Astrocyte (in vitro differentiated cells and primary cell): ENCODE data around the gene ATF2. TPM values are rescaled to one million over a fixed set of nuclear protein-coding genes. Genes with fewer than 3 reads are reported as not detected.
A peak's percentile ranks its signal among the peaks of the same experiment; 100 is the strongest.

ENCODE experiments used
- DNase-seq: peaks from one replicate; pipeline ENCODE4 v3.0.0-alpha.2; 2010; ENCODE audit warnings: low read depth
- FAIRE-seq: peaks from 2 replicates; lab custom pipeline; 2011; peaks lifted over from hg19 to GRCh38; lab: Jason Lieb, UNC
- H2AFZ ChIP-seq: 2 replicates; pipeline ENCODE4 v1.6.0; 2012; ENCODE audit warnings: low read depth, low read length, inconsistent platforms
- H3K27ac ChIP-seq: 2 replicates; pipeline ENCODE4 v1.5.1; 2011; ENCODE audit warnings: low read depth, low read length, inconsistent platforms
- H3K27me3 ChIP-seq: 2 replicates; pipeline ENCODE4 v1.6.0; 2011; ENCODE audit warnings: low read length, inconsistent platforms; ENCODE audit not compliant: insufficient read depth
- H3K36me3 ChIP-seq: 2 replicates; pipeline ENCODE4 v1.5.1; 2011; ENCODE audit warnings: low read length, inconsistent platforms; ENCODE audit not compliant: insufficient read depth
- H3K4me1 ChIP-seq: 2 replicates; pipeline ENCODE4 v1.5.1; 2011; ENCODE audit warnings: low read length, inconsistent platforms; ENCODE audit not compliant: insufficient read depth
- H3K4me2 ChIP-seq: 2 replicates; pipeline ENCODE4 v1.6.0; 2012; ENCODE audit warnings: low read length, inconsistent platforms
- H3K4me3 ChIP-seq: 2 replicates; pipeline ENCODE4 v1.5.1; 2011; ENCODE audit warnings: low read depth, mild to moderate bottlenecking, low read length, inconsistent platforms; ENCODE audit not compliant: insufficient read depth
- H3K79me2 ChIP-seq: 2 replicates; pipeline ENCODE4 v1.6.0; 2012; ENCODE audit warnings: mild to moderate bottlenecking, low read length, inconsistent platforms; ENCODE audit not compliant: insufficient read depth
- H3K9ac ChIP-seq: 2 replicates; pipeline ENCODE4 v1.6.0; 2012; ENCODE audit warnings: mild to moderate bottlenecking, low read length, inconsistent platforms
- H3K9me3 ChIP-seq: 2 replicates; pipeline ENCODE4 v1.5.1; 2012; ENCODE audit warnings: low read depth, mild to moderate bottlenecking, low read length, inconsistent platforms; ENCODE audit not compliant: insufficient read depth
- H4K20me1 ChIP-seq: 2 replicates; pipeline ENCODE4 v1.6.0; 2012; ENCODE audit warnings: low read length, inconsistent platforms; ENCODE audit not compliant: insufficient read depth
- H3K27ac Mint-ChIP-seq: one replicate; pipeline ENCODE4 v1.8.0; 2021; ENCODE audit warnings: mild to moderate bottlenecking, mixed read lengths; ENCODE audit not compliant: unreplicated experiment
- H3K27me3 Mint-ChIP-seq: one replicate; pipeline ENCODE4 v1.8.0; 2021; ENCODE audit warnings: low read depth, mixed read lengths; ENCODE audit not compliant: unreplicated experiment
- H3K36me3 Mint-ChIP-seq: one replicate; pipeline ENCODE4 v1.8.0; 2021; ENCODE audit warnings: low read depth, mixed read lengths; ENCODE audit not compliant: unreplicated experiment
- H3K4me1 Mint-ChIP-seq: one replicate; pipeline ENCODE4 v1.8.0; 2021; ENCODE audit warnings: low read depth, mixed read lengths; ENCODE audit not compliant: unreplicated experiment
- H3K4me3 Mint-ChIP-seq: one replicate; pipeline ENCODE4 v1.8.0; 2021; ENCODE audit warnings: mild to moderate bottlenecking, moderate library complexity, mixed read lengths; ENCODE audit not compliant: unreplicated experiment
- H3K9me3 Mint-ChIP-seq: one replicate; pipeline ENCODE4 v1.8.0; 2021; ENCODE audit warnings: mild to moderate bottlenecking, mixed read lengths; ENCODE audit not compliant: unreplicated experiment
- EZH2 ChIP-seq: IDR thresholded peaks from 2 replicates; pipeline ENCODE4 v1.6.1; 2012; ENCODE audit warnings: mild to moderate bottlenecking, low read length, inconsistent platforms; ENCODE audit not compliant: insufficient read depth
- total RNA-seq: library from RNA; stranded (reverse); gene quantifications from 2 replicates; pipeline ENCODE4 v1.2.1, GENCODE V29; 2021
- TF ChIP-seq, protein P1 (sequence below): IDR thresholded peaks from 2 replicates; pipeline ENCODE4 v1.5.1; 2011; ENCODE audit warnings: low read depth, mild to moderate bottlenecking, inconsistent platforms, low read length, moderate library complexity; ENCODE audit not compliant: insufficient read depth

Gene ATF2
- total RNA-seq, 1 donor from 2014 or later, result 54.7 TPM

DNA sequence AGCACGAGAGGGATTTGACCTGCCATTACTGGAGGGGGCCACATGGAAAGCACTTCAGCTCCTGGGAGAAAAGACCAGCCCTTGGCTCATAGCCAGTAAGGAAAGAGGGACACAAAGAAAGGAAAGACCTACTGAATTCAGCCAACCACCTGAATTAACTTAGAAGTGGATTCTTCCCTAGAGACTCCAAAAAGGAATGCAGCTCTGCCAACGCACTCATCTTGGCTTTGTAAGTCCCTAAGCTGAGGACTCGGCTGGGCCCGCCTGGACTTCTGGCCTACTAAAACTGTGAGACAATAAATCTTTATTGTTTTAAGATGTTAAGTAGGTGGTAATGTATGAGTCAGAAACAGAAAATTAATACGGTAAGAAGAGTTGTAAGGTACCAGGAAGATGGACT lies 11.5 kb downstream of the ATF2 start:
- peaks cover 98% of the 10 kb centered on the region for H3K79me2 ChIP-seq
- Mint-ChIP-seq H3K36me3 (peaks cover 8% of the 10 kb centered on the region), H3K4me1 (peaks cover 25% of the 10 kb centered on the region), H3K9me3 (no peaks in the 10 kb centered on the region), H3K4me3 (no peak overlapping the region), H3K27me3 (no peaks in the 10 kb centered on the region), H3K27ac (peak overlapping the region; percentile 53)
- H3K4me1 ChIP-seq, result peaks cover 19% of the 10 kb centered on the region
- no peak overlapping the region for H2AFZ ChIP-seq
- H3K4me3 ChIP-seq, result no peak overlapping the region
- FAIRE-seq (no peak), DNase-seq (peak; percentile 26)
- peaks cover 82% of the 10 kb centered on the region for H4K20me1 ChIP-seq
- no peaks in the 10 kb centered on the region for H3K9me3 ChIP-seq
- H3K9ac ChIP-seq, result no peak overlapping the region
- H3K36me3 ChIP-seq, result no peaks in the 10 kb centered on the region
- no peak overlapping the region for H3K27ac ChIP-seq
- no peak overlapping the region for H3K4me2 ChIP-seq
- no peaks in the 10 kb centered on the region for H3K27me3 ChIP-seq
- TF ChIP-seq, protein P1, sequence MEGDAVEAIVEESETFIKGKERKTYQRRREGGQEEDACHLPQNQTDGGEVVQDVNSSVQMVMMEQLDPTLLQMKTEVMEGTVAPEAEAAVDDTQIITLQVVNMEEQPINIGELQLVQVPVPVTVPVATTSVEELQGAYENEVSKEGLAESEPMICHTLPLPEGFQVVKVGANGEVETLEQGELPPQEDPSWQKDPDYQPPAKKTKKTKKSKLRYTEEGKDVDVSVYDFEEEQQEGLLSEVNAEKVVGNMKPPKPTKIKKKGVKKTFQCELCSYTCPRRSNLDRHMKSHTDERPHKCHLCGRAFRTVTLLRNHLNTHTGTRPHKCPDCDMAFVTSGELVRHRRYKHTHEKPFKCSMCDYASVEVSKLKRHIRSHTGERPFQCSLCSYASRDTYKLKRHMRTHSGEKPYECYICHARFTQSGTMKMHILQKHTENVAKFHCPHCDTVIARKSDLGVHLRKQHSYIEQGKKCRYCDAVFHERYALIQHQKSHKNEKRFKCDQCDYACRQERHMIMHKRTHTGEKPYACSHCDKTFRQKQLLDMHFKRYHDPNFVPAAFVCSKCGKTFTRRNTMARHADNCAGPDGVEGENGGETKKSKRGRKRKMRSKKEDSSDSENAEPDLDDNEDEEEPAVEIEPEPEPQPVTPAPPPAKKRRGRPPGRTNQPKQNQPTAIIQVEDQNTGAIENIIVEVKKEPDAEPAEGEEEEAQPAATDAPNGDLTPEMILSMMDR, result no peak
- no peak for TF ChIP-seq EZH2

DNA sequence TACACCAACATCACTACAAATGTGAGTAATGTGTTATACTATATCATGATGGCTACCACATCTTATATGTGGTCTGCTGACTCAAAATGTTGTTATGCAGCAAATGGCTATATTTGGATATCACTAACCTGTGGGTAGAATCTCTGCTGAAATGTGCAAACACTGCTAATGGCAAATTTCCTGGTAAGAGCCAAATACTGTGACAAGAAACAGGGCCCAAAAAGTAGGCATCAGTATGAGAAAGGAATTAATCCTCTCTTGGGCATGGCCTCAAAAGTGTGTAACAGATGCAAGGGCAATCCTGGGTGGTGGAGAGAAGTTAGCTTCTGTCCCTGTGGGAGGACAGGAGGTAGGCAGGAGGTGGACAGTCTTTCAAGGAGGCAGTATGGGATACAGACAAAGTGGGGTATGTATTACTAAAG lies 13.3 kb downstream of the ATF2 start:
- Histone ChIP-seq H3K27ac (peak overlapping the region; percentile 67), H3K4me2 (peak overlapping the region; percentile 74), H2AFZ (no peak overlapping the region), H3K9ac (peak overlapping the region; percentile 38), H3K79me2 (peaks cover 98% of the 10 kb centered on the region), H4K20me1 (peaks cover 74% of the 10 kb centered on the region), H3K27me3 (no peaks in the 10 kb centered on the region), H3K9me3 (no peaks in the 10 kb centered on the region), H3K4me1 (peaks cover 19% of the 10 kb centered on the region), H3K36me3 (peaks cover 2% of the 10 kb centered on the region), H3K4me3 (peak overlapping the region; percentile 7)
- no peaks in the 10 kb centered on the region for H3K27me3 Mint-ChIP-seq
- no peaks in the 10 kb centered on the region for H3K9me3 Mint-ChIP-seq
- no peak for TF ChIP-seq EZH2
- TF ChIP-seq, protein P1, result no peak
- H3K4me3 Mint-ChIP-seq, result peak overlapping the region; percentile 42
- H3K27ac Mint-ChIP-seq, result peak overlapping the region; percentile 73
- peak; percentile 87 for DNase-seq
- H3K4me1 Mint-ChIP-seq, result peaks cover 29% of the 10 kb centered on the region
- H3K36me3 Mint-ChIP-seq, result peaks cover 8% of the 10 kb centered on the region
- FAIRE-seq, result peak; percentile 71

DNA sequence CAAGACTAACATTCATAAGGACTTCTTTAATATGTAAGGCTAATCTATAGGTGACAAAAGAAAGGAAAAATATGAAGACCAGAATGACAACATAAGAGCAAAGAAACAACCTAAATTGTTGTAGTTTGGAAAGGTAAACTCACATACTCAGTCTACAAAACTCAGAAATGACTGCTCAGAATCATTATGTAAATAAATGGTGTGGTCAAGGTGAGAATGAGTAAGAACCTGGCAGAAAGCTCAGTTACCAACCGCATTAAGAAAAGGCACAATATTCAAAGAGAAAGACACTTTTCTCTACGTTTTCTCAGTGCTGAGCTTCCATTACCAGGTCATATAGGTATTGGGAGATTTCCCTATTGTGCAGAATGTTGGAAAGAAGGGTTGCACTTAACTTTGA lies 15.8 kb downstream of the ATF2 start:
- H3K4me1 Mint-ChIP-seq, result peaks cover 45% of the 10 kb centered on the region
- no peaks in the 10 kb centered on the region for H3K9me3 Mint-ChIP-seq

More for the DNA sequence above, 15.8 kb downstream of the ATF2 start:
- Histone ChIP-seq H3K27me3 (no peaks in the 10 kb centered on the region), H3K9me3 (no peaks in the 10 kb centered on the region), H3K4me2 (peak overlapping the region; percentile 3), H3K9ac (no peak overlapping the region), H3K4me3 (no peak overlapping the region), H3K27ac (no peak overlapping the region), H2AFZ (no peak overlapping the region), H3K36me3 (peaks cover 5% of the 10 kb centered on the region), H3K4me1 (peaks cover 25% of the 10 kb centered on the region), H4K20me1 (peaks cover 73% of the 10 kb centered on the region), H3K79me2 (peaks cover 98% of the 10 kb centered on the region)
- no peak for FAIRE-seq
- Mint-ChIP-seq H3K27ac (no peak overlapping the region), H3K27me3 (no peaks in the 10 kb centered on the region), H3K36me3 (peaks cover 8% of the 10 kb centered on the region), H3K4me3 (no peak overlapping the region)
- no peak for TF ChIP-seq EZH2
- TF ChIP-seq, protein P1, result no peak
- peak; percentile 16 for DNase-seq
